Measurements from ENCODE around the gene BBS1.
A peak's percentile ranks its signal among the peaks of the same experiment; 100 is the strongest.

BBS1 gene

GRCh38 chr11:66562275-66562674 is 51.8 kb downstream of the BBS1 start:
- DNase-seq (ENCODE audit: low read depth in 2 of 2) = no peak
- TF ChIP-seq CTCF (IDR thresholded peaks at IDR 0.05; ENCODE audit: low read depth, low read length) = no peak
- no peak overlapping the region for H3K4me3 ChIP-seq (replicated peaks in 1 of 2; ENCODE audit: low read depth in 2 of 2, low read length in 2 of 2)

- DNase-seq (ENCODE audit: low read depth in 2 of 2) = no peak
- TF ChIP-seq CTCF (IDR thresholded peaks at IDR 0.05; ENCODE audit: low read depth, low read length) = no peak
- no peak overlapping the region for H3K4me3 ChIP-seq (replicated peaks in 1 of 2; ENCODE audit: low read depth in 2 of 2, low read length in 2 of 2)
These were observed 52.6 kb downstream of the BBS1 start for GRCh38 chr11:66562907-66563583.

GRCh38 chr11:66563832-66564231 is 53.4 kb downstream of the BBS1 start:
- no peak for TF ChIP-seq CTCF (IDR thresholded peaks at IDR 0.05; ENCODE audit: low read depth, low read length)
- H3K4me3 ChIP-seq (replicated peaks in 1 of 2; ENCODE audit: low read depth in 2 of 2, low read length in 2 of 2) = no peak overlapping the region
- DNase-seq (ENCODE audit: low read depth in 2 of 2) = no peak

- no peak for TF ChIP-seq CTCF (IDR thresholded peaks at IDR 0.05; ENCODE audit: low read depth, low read length)
- no peak for DNase-seq (ENCODE audit: low read depth in 2 of 2)
- no peak overlapping the region for H3K4me3 ChIP-seq (replicated peaks in 1 of 2; ENCODE audit: low read depth in 2 of 2, low read length in 2 of 2)
These were observed 54.1 kb downstream of the BBS1 start for GRCh38 chr11:66564538-66564937.

GRCh38 chr11:66564984-66565383 is 54.5 kb downstream of the BBS1 start:
- no peak for TF ChIP-seq CTCF (IDR thresholded peaks at IDR 0.05; ENCODE audit: low read depth, low read length)
- H3K4me3 ChIP-seq (replicated peaks in 1 of 2; ENCODE audit: low read depth in 2 of 2, low read length in 2 of 2) = no peak overlapping the region
- no peak for DNase-seq (ENCODE audit: low read depth in 2 of 2)

- DNase-seq (ENCODE audit: low read depth in 2 of 2) = no peak
- no peak for TF ChIP-seq CTCF (IDR thresholded peaks at IDR 0.05; ENCODE audit: low read depth, low read length)
- H3K4me3 ChIP-seq (replicated peaks in 1 of 2; ENCODE audit: low read depth in 2 of 2, low read length in 2 of 2) = no peak overlapping the region
These were observed 55.8 kb downstream of the BBS1 start for GRCh38 chr11:66566221-66566620.

- peak overlapping the region; percentile 52 to 53 for H3K4me3 ChIP-seq (replicated peaks in 1 of 2; ENCODE audit: low read depth in 2 of 2, low read length in 2 of 2)
- no peak for TF ChIP-seq CTCF (IDR thresholded peaks at IDR 0.05; ENCODE audit: low read depth, low read length)
- DNase-seq (ENCODE audit: low read depth in 2 of 2) = no peak
These were observed 57.3 kb downstream of the BBS1 start for GRCh38 chr11:66567787-66568123.

Measured in cardiac fibroblast (primary cell).